ENCODE results near the gene NT5C.
"Not testable (repeated sequence)": the region's sequence is repeated elsewhere in the genome, so short reads cannot be mapped to it uniquely, and the experiment has no call there.

Gene NT5C

GRCh38 chr17:75131278-75132017 lies at the start of gene NT5C:
Gene NT5C (minus strand): TSS chr17:75131742. CDS start chr17:75131707, 35 bp downstream.
- H3K4me3 ChIP-seq (ENCODE audit: low read depth, low read length), result peak within 1 kb of the TSS; percentile 72

GRCh38 chr17:75181110-75181509 lies 49.6 kb upstream of the NT5C start:
- peak overlapping the region; percentile 89 for H3K4me3 ChIP-seq (ENCODE audit: low read depth, low read length)

GRCh38 chr17:75178453-75178852 lies 46.9 kb upstream of the NT5C start:
- no peak overlapping the region for H3K4me3 ChIP-seq (ENCODE audit: low read depth, low read length)

GRCh38 chr17:75176625-75177024 lies 45.1 kb upstream of the NT5C start:
- no peak overlapping the region for H3K4me3 ChIP-seq (ENCODE audit: low read depth, low read length)

GRCh38 chr17:75174996-75175395 lies 43.5 kb upstream of the NT5C start:
- H3K4me3 ChIP-seq (ENCODE audit: low read depth, low read length), result no peak overlapping the region

GRCh38 chr17:75173526-75173925 lies 42.0 kb upstream of the NT5C start:
- no peak overlapping the region for H3K4me3 ChIP-seq (ENCODE audit: low read depth, low read length)

GRCh38 chr17:75168998-75169397 lies 37.5 kb upstream of the NT5C start:
- no peak overlapping the region for H3K4me3 ChIP-seq (ENCODE audit: low read depth, low read length)

- not testable (repeated sequence) for H3K4me3 ChIP-seq (ENCODE audit: low read depth, low read length)
These were observed 33.1 kb upstream of the NT5C start for GRCh38 chr17:75164606-75165005.

- no peak overlapping the region for H3K4me3 ChIP-seq (ENCODE audit: low read depth, low read length)
These were observed 31.5 kb upstream of the NT5C start for GRCh38 chr17:75163074-75163473.

GRCh38 chr17:75160211-75160610 lies 28.7 kb upstream of the NT5C start:
- no peak overlapping the region for H3K4me3 ChIP-seq (ENCODE audit: low read depth, low read length)

GRCh38 chr17:75159196-75160031 lies 27.9 kb upstream of the NT5C start:
- H3K4me3 ChIP-seq (ENCODE audit: low read depth, low read length), result no peak overlapping the region

- H3K4me3 ChIP-seq (ENCODE audit: low read depth, low read length), result not testable (repeated sequence)
These were observed 26.9 kb upstream of the NT5C start for GRCh38 chr17:75158480-75158879.

- no peak overlapping the region for H3K4me3 ChIP-seq (ENCODE audit: low read depth, low read length)
These were observed 23.7 kb upstream of the NT5C start for GRCh38 chr17:75155191-75155601.

- peak within 1 kb of the TSS; percentile 97 for H3K4me3 ChIP-seq (ENCODE audit: low read depth, low read length)
These were observed 22.9 kb upstream of the NT5C start, which contains the start of gene JPT1 for GRCh38 chr17:75154195-75155106. Gene JPT1 (minus strand): TSS chr17:75154512. CDS start chr17:75154397, 115 bp downstream.

GRCh38 chr17:75153780-75154194 lies 22.2 kb upstream of the NT5C start:
- peak overlapping the region; percentile 97 for H3K4me3 ChIP-seq (ENCODE audit: low read depth, low read length)

GRCh38 chr17:75152922-75153779 lies 21.6 kb upstream of the NT5C start:
- peak overlapping the region; percentile 97 for H3K4me3 ChIP-seq (ENCODE audit: low read depth, low read length)

- peak overlapping the region; percentile 97 for H3K4me3 ChIP-seq (ENCODE audit: low read depth, low read length)
These were observed 21.0 kb upstream of the NT5C start for GRCh38 chr17:75152523-75152921.

GRCh38 chr17:75151930-75152329 lies 20.4 kb upstream of the NT5C start:
- peak overlapping the region; percentile 97 for H3K4me3 ChIP-seq (ENCODE audit: low read depth, low read length)

- no peak overlapping the region for H3K4me3 ChIP-seq (ENCODE audit: low read depth, low read length)
These were observed 16.5 kb upstream of the NT5C start for GRCh38 chr17:75147878-75148546.
